Fibroblast of lung (primary cell): ENCODE data around the gene AOAH. TPM values are rescaled to one million over a fixed set of nuclear protein-coding genes. Genes with fewer than 3 reads are reported as not detected.
"Not testable (repeated sequence)": the region's sequence is repeated elsewhere in the genome, so short reads cannot be mapped to it uniquely, and the experiment has no call there.

Experiments
- DNase-seq, 2 donors: peaks; one replicate each; pipeline versions ENCODE4 v3.0.0 to v3.0.0-alpha.2; 2010; ENCODE audit warnings: low read depth in 2 of 2
- H2AFZ ChIP-seq: 2 replicates; pipeline ENCODE4 v1.5.1; 2012; ENCODE audit warnings: low read length, control low read depth, inconsistent platforms
- H3K27ac ChIP-seq: 2 replicates; pipeline ENCODE4 v1.5.1; 2011; ENCODE audit warnings: low read length, control low read depth; ENCODE audit not compliant: insufficient read depth
- H3K27me3 ChIP-seq: 2 replicates; pipeline ENCODE4 v1.5.1; 2011; ENCODE audit warnings: mild to moderate bottlenecking, low read length; ENCODE audit not compliant: control insufficient read depth, insufficient read depth
- H3K36me3 ChIP-seq: 2 replicates; pipeline ENCODE4 v1.5.1; 2011; ENCODE audit warnings: low read length; ENCODE audit not compliant: control insufficient read depth, insufficient read depth
- H3K4me1 ChIP-seq: 2 replicates; pipeline ENCODE4 v1.5.1; 2011; ENCODE audit warnings: low read length; ENCODE audit not compliant: control insufficient read depth, insufficient read depth; ENCODE audit errors: extremely low read depth
- H3K4me2 ChIP-seq: 2 replicates; pipeline ENCODE4 v1.5.1; 2011; ENCODE audit warnings: low read length, control low read depth; ENCODE audit not compliant: insufficient read depth; ENCODE audit errors: extremely low read depth
- H3K4me3 ChIP-seq, 4 experiments: fragments of 200-600 bp in 1 of 4; sonication (generic) in 1 of 4; replicated peaks in 1 of 4; 2 replicates each; pipeline ENCODE4 v1.5.1; 2011 to 2016; ENCODE audit warnings: low read length in 4 of 4, low read depth in 3 of 4, mild to moderate bottlenecking in 3 of 4, control low read depth in 2 of 4, inconsistent platforms in 1 of 4, mixed read lengths in 1 of 4; ENCODE audit not compliant: insufficient read depth in 1 of 4; ENCODE audit errors: control extremely low read depth in 1 of 4
- H3K79me2 ChIP-seq: 2 replicates; pipeline ENCODE4 v1.5.1; 2012; ENCODE audit warnings: mild to moderate bottlenecking, low read length, inconsistent platforms; ENCODE audit not compliant: control insufficient read depth, insufficient read depth
- H3K9ac ChIP-seq: 2 replicates; pipeline ENCODE4 v1.5.1; 2011; ENCODE audit warnings: mild to moderate bottlenecking, low read length, control low read depth; ENCODE audit not compliant: insufficient read depth
- H3K9me3 ChIP-seq: 2 replicates; pipeline ENCODE4 v1.5.1; 2012; ENCODE audit warnings: low read depth, low read length; ENCODE audit not compliant: control insufficient read depth, insufficient read depth
- H4K20me1 ChIP-seq: 2 replicates; pipeline ENCODE4 v1.5.1; 2011; ENCODE audit warnings: low read length; ENCODE audit not compliant: control insufficient read depth, insufficient read depth; ENCODE audit errors: extremely low read depth
- EZH2 ChIP-seq: IDR thresholded peaks from 2 replicates; pipeline ENCODE4 v1.5.1; 2012; ENCODE audit warnings: low read length, control low read depth, mild to moderate bottlenecking; ENCODE audit errors: missing control alignments
- polyA plus RNA-seq, 2 donors: library from polyadenylated mRNA; depleted of rRNA in 1 of 2; stranded (reverse) in 1 of 2; unstranded in 1 of 2; fragments of >200 nt; gene quantifications; 2 replicates each; pipeline ENCODE4 v1.2.1, GENCODE V29; 2011 to 2012; ENCODE audit warnings: missing spikeins in 1 of 2
- total RNA-seq: library from RNA; depleted of rRNA; stranded (reverse); fragments of >200 nt; gene quantifications from 2 replicates; pipeline ENCODE4 v1.2.1, GENCODE V29; 2014
- TF ChIP-seq, protein P1 (sequence below), 2 donors: IDR thresholded peaks in 1 of 2; conservative IDR thresholded peaks in 1 of 2; 1 replicate in 1 of 2; 2 replicates in 1 of 2; pipeline ENCODE4 v1.5.1; 2011 to 2012; ENCODE audit warnings: low read length in 2 of 2, control low read depth in 1 of 2, inconsistent platforms in 1 of 2, low read depth in 1 of 2, mild to moderate bottlenecking in 1 of 2

Gene AOAH
- total and polyA plus RNA-seq, 2 donors (not counting 1 experiment from before 2014, with no cell fraction given): not detected

DNA sequence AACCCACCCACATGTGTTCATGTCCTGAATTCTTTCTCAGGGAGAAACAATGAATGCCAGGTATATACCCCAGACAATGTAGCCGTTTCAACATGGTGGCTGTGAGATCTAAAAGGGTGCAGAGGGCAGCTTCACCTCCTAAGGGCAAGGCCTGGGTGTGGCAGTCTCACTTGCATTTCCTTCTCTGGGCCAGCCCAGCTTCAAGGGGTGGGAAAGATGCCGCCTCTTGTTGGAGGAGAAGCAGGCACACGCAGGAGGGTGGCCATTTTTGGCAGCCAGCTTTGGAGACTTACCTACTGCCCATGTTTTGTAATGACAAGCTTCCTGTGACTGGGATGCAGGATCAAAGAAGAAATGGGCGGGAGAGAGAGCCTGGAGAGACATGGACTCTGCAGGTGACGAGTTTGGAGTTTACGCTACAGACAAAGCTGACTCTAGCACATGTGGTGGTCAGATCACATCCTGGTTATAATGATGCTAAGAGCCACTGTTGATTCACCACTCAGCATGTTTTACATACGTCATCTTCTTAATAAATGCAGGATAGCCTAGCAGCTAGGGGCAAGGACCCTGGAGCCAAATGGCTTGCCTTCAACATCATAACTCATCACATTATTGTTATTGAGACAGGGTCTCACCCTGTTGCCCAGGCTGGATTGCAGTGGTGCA lies 218.0 kb downstream of the AOAH start:
- Histone ChIP-seq H3K27me3 (no peaks in the 10 kb centered on the region), H3K4me1 (no peaks in the 10 kb centered on the region), H3K4me2 (no peak overlapping the region), H3K9ac (no peak overlapping the region), H3K79me2 (no peaks in the 10 kb centered on the region), H4K20me1 (no peaks in the 10 kb centered on the region), H3K27ac (no peak overlapping the region), H2AFZ (no peak overlapping the region), H3K36me3 (no peaks in the 10 kb centered on the region), H3K4me3 (no peak overlapping the region), H3K9me3 (no peaks in the 10 kb centered on the region)
- no peak for DNase-seq
- TF ChIP-seq, protein P1, sequence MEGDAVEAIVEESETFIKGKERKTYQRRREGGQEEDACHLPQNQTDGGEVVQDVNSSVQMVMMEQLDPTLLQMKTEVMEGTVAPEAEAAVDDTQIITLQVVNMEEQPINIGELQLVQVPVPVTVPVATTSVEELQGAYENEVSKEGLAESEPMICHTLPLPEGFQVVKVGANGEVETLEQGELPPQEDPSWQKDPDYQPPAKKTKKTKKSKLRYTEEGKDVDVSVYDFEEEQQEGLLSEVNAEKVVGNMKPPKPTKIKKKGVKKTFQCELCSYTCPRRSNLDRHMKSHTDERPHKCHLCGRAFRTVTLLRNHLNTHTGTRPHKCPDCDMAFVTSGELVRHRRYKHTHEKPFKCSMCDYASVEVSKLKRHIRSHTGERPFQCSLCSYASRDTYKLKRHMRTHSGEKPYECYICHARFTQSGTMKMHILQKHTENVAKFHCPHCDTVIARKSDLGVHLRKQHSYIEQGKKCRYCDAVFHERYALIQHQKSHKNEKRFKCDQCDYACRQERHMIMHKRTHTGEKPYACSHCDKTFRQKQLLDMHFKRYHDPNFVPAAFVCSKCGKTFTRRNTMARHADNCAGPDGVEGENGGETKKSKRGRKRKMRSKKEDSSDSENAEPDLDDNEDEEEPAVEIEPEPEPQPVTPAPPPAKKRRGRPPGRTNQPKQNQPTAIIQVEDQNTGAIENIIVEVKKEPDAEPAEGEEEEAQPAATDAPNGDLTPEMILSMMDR (conservative IDR thresholded peaks at IDR 0.05 in 1 of 2, IDR thresholded peaks at IDR 0.05 in 1 of 2; ENCODE audit: low read depth in 1 of 2, low read length in 2 of 2): no peak
- TF ChIP-seq EZH2: no peak

- not testable (repeated sequence) for H2AFZ ChIP-seq, H3K9ac ChIP-seq, H3K79me2 ChIP-seq, DNase-seq, H4K20me1 ChIP-seq, H3K27ac ChIP-seq, H3K36me3 ChIP-seq, H3K4me1 ChIP-seq, H3K9me3 ChIP-seq, H3K27me3 ChIP-seq, H3K4me2 ChIP-seq, H3K4me3 ChIP-seq
Measured at GRCh38 chr7:36504617-36505016, 219.7 kb downstream of the AOAH start.

GRCh38 chr7:36504216-36504615 lies 220.1 kb downstream of the AOAH start:
- H3K79me2 ChIP-seq, H4K20me1 ChIP-seq, DNase-seq, H3K4me3 ChIP-seq, H3K27ac ChIP-seq, H2AFZ ChIP-seq, H3K9ac ChIP-seq, H3K27me3 ChIP-seq, H3K4me1 ChIP-seq, H3K9me3 ChIP-seq, H3K36me3 ChIP-seq, H3K4me2 ChIP-seq: not testable (repeated sequence)

GRCh38 chr7:36497775-36498174 lies 226.5 kb downstream of the AOAH start:
- no peak overlapping the region for H2AFZ ChIP-seq
- no peaks in the 10 kb centered on the region for H3K9me3 ChIP-seq
- DNase-seq: no peak
- H3K27me3 ChIP-seq: no peaks in the 10 kb centered on the region
- TF ChIP-seq, protein P1 (conservative IDR thresholded peaks at IDR 0.05 in 1 of 2, IDR thresholded peaks at IDR 0.05 in 1 of 2; ENCODE audit: low read depth in 1 of 2, low read length in 2 of 2): no peak
- no peak for TF ChIP-seq EZH2
- no peaks in the 10 kb centered on the region for H3K79me2 ChIP-seq
- H3K4me2 ChIP-seq: no peak overlapping the region
- no peaks in the 10 kb centered on the region for H3K4me1 ChIP-seq
- no peaks in the 10 kb centered on the region for H4K20me1 ChIP-seq
- H3K36me3 ChIP-seq: no peaks in the 10 kb centered on the region
- no peak overlapping the region for H3K9ac ChIP-seq
- no peak overlapping the region for H3K27ac ChIP-seq
- H3K4me3 ChIP-seq: no peak overlapping the region

- not testable (repeated sequence) for H3K4me3 ChIP-seq, H4K20me1 ChIP-seq, H2AFZ ChIP-seq, H3K9me3 ChIP-seq, H3K36me3 ChIP-seq, H3K4me2 ChIP-seq, H3K79me2 ChIP-seq, H3K27ac ChIP-seq, H3K27me3 ChIP-seq, H3K4me1 ChIP-seq, H3K9ac ChIP-seq
- DNase-seq: peak in 1 of 2 donors; percentile 40
Measured at GRCh38 chr7:36497176-36497575, 227.1 kb downstream of the AOAH start.
